Fibroblast of villous mesenchyme (primary cell): Measurements from ENCODE around the gene ATP6V1F. TPM values are rescaled to one million over a fixed set of nuclear protein-coding genes. Genes with fewer than 3 reads are reported as not detected.

ENCODE experiments used
- DNase-seq: peaks from one replicate; pipeline ENCODE4 v3.0.0-alpha.2; 2010; ENCODE audit warnings: low read depth
- H3K4me3 ChIP-seq: 2 replicates; pipeline ENCODE4 v1.5.1; 2011; ENCODE audit warnings: low read depth, mild to moderate bottlenecking, low read length
- CTCF ChIP-seq: IDR thresholded peaks from 2 replicates; pipeline ENCODE4 v1.5.1; 2012; ENCODE audit warnings: low read depth, mild to moderate bottlenecking, low read length; ENCODE audit not compliant: insufficient read depth
- total RNA-seq: library from RNA; depleted of rRNA; stranded (reverse); fragments of >200 nt; gene quantifications from 2 replicates; pipeline ENCODE4 v1.2.3, GENCODE V29; 2012

The ATP6V1F gene
- total RNA-seq, result 73.1 and 82.5 TPM in 2 replicates

- peak within 1 kb of the TSS; percentile 87 for H3K4me3 ChIP-seq
- DNase-seq, result peak; percentile 98
- TF ChIP-seq CTCF, result peak; percentile 8
Measured at GRCh38 chr7:128862571-128863432, at the start of gene ATP6V1F. ATP6V1F (plus strand) TSS chr7:128862856; CDS start chr7:128862905, 49 bp downstream.

GRCh38 chr7:128814499-128814898 is 48.2 kb upstream of the ATP6V1F start:
- no peak overlapping the region for H3K4me3 ChIP-seq
- no peak for TF ChIP-seq CTCF
- DNase-seq, result no peak

- DNase-seq, result no peak
- no peak for TF ChIP-seq CTCF
- no peak overlapping the region for H3K4me3 ChIP-seq
Measured at GRCh38 chr7:128815289-128815942, 47.2 kb upstream of the ATP6V1F start.

- no peak for TF ChIP-seq CTCF
- DNase-seq, result no peak
- H3K4me3 ChIP-seq, result no peak overlapping the region
Measured at GRCh38 chr7:128818694-128819093, 44.0 kb upstream of the ATP6V1F start.

- no peak for TF ChIP-seq CTCF
- DNase-seq, result no peak
- H3K4me3 ChIP-seq, result no peak overlapping the region
Measured at GRCh38 chr7:128821724-128822123, 40.9 kb upstream of the ATP6V1F start.

GRCh38 chr7:128826512-128826911 is 36.1 kb upstream of the ATP6V1F start:
- no peak for TF ChIP-seq CTCF
- no peak overlapping the region for H3K4me3 ChIP-seq
- DNase-seq, result no peak
